Measurements from ENCODE around the gene SFXN4. TPM values are rescaled to one million over a fixed set of nuclear protein-coding genes. Genes with fewer than 3 reads are reported as not detected.

The SFXN4 gene
- total and polyA plus RNA-seq, 2 of the 13 experiments (the other 11 are each of a cell fraction or from before 2014, with no cell fraction given) = 47.7 to 64.9 TPM

GRCh38 chr10:119103903-119104653 lies 61.4 kb downstream of the SFXN4 start, which contains the start of gene DENND10 (continued):
- peak; percentile 59; the same call in 1 of the 2 replicates for TF ChIP-seq TFAP4 (IDR thresholded peaks at IDR 0.05; ENCODE audit: borderline replicate concordance, low read depth)
- peak; percentile 60 for TF ChIP-seq MED1 (CRISPR knock-in tag; IDR thresholded peaks at IDR 0.05)
- TF ChIP-seq, protein P1, sequence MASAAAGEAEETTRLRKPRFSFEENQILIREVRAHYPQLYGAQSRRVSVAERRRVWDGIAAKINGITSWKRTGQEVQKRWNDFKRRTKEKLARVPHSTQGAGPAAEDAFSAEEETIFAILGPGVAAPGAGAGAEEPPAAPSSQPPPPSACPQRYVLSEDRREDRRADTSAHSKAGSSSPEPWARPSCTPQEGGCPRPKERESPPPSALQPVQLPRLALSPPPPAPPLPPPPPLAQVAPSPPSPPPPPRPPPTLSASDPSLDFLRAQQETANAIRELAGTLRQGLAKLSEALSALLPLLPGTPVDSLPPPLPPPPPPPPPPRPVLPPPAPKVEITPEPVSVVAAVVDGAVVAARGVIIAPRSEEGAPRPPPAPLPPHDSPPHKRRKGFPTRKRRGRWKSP (CRISPR knock-in tag; IDR thresholded peaks at IDR 0.05) = no peak
- no peak for TF ChIP-seq SYNCRIP (IDR thresholded peaks at IDR 0.05; ENCODE audit: insufficient read depth, low read depth, low read length)
- TF ChIP-seq XRCC5 (optimal IDR thresholded peaks at IDR 0.05; ENCODE audit: low read length) = no peak
- TF ChIP-seq NFIB (CRISPR knock-in tag; IDR thresholded peaks at IDR 0.05; ENCODE audit: borderline replicate concordance) = no peak
- peak; percentile 25; the same call in 1 of the 2 replicates for TF ChIP-seq SALL2 (CRISPR knock-in tag; IDR thresholded peaks at IDR 0.05)
- TF ChIP-seq, protein P2, sequence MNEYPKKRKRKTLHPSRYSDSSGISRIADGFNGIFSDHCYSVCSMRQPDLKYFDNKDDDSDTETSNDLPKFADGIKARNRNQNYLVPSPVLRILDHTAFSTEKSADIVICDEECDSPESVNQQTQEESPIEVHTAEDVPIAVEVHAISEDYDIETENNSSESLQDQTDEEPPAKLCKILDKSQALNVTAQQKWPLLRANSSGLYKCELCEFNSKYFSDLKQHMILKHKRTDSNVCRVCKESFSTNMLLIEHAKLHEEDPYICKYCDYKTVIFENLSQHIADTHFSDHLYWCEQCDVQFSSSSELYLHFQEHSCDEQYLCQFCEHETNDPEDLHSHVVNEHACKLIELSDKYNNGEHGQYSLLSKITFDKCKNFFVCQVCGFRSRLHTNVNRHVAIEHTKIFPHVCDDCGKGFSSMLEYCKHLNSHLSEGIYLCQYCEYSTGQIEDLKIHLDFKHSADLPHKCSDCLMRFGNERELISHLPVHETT (CRISPR knock-in tag; conservative IDR thresholded peaks at IDR 0.05) = no peak
- no peak for TF ChIP-seq ZNF652 (CRISPR knock-in tag; IDR thresholded peaks at IDR 0.05; ENCODE audit: borderline replicate concordance, low read depth)
- peak; percentile 65; the same call in 1 of the 2 replicates for TF ChIP-seq GABPB1 (CRISPR knock-in tag; IDR thresholded peaks at IDR 0.05)
- TF ChIP-seq, protein P3, sequence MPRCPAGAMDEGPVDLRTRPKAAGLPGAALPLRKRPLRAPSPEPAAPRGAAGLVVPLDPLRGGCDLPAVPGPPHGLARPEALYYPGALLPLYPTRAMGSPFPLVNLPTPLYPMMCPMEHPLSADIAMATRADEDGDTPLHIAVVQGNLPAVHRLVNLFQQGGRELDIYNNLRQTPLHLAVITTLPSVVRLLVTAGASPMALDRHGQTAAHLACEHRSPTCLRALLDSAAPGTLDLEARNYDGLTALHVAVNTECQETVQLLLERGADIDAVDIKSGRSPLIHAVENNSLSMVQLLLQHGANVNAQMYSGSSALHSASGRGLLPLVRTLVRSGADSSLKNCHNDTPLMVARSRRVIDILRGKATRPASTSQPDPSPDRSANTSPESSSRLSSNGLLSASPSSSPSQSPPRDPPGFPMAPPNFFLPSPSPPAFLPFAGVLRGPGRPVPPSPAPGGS (CRISPR knock-in tag; IDR thresholded peaks at IDR 0.05) = peak; percentile 81; the same call in 1 of the 2 replicates
- TF ChIP-seq ZNF816 (CRISPR knock-in tag; IDR thresholded peaks at IDR 0.05; ENCODE audit: borderline replicate concordance) = peak; percentile 48; the same call in 1 of the 2 replicates
- no peak for TF ChIP-seq GABPA (IDR thresholded peaks at IDR 0.05; ENCODE audit: low read depth, low read length)
- no peak for TF ChIP-seq GABPA (CRISPR knock-in tag; IDR thresholded peaks at IDR 0.05; ENCODE audit: low read depth)
- TF ChIP-seq CENPX (CRISPR knock-in tag; IDR thresholded peaks at IDR 0.05) = no peak
- TF ChIP-seq, protein P4, sequence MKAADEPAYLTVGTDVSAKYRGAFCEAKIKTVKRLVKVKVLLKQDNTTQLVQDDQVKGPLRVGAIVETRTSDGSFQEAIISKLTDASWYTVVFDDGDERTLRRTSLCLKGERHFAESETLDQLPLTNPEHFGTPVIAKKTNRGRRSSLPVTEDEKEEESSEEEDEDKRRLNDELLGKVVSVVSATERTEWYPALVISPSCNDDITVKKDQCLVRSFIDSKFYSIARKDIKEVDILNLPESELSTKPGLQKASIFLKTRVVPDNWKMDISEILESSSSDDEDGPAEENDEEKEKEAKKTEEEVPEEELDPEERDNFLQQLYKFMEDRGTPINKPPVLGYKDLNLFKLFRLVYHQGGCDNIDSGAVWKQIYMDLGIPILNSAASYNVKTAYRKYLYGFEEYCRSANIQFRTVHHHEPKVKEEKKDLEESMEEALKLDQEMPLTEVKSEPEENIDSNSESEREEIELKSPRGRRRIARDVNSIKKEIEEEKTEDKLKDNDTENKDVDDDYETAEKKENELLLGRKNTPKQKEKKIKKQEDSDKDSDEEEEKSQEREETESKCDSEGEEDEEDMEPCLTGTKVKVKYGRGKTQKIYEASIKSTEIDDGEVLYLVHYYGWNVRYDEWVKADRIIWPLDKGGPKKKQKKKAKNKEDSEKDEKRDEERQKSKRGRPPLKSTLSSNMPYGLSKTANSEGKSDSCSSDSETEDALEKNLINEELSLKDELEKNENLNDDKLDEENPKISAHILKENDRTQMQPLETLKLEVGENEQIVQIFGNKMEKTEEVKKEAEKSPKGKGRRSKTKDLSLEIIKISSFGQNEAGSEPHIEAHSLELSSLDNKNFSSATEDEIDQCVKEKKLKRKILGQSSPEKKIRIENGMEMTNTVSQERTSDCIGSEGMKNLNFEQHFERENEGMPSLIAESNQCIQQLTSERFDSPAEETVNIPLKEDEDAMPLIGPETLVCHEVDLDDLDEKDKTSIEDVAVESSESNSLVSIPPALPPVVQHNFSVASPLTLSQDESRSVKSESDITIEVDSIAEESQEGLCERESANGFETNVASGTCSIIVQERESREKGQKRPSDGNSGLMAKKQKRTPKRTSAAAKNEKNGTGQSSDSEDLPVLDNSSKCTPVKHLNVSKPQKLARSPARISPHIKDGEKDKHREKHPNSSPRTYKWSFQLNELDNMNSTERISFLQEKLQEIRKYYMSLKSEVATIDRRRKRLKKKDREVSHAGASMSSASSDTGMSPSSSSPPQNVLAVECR (CRISPR knock-in tag; IDR thresholded peaks at IDR 0.05; ENCODE audit: borderline replicate concordance) = peak; percentile 66; the same call in 1 of the 2 replicates
- TF ChIP-seq ATF7-NPFF (CRISPR knock-in tag; IDR thresholded peaks at IDR 0.05; ENCODE audit: low read depth) = peak; percentile 67; the same call in 1 of the 2 replicates
- no peak for TF ChIP-seq KAT2B (IDR thresholded peaks at IDR 0.05; ENCODE audit: borderline replicate concordance, low read depth, low read length)
